ENCODE measurements around the gene RHNO1. TPM values are rescaled to one million over a fixed set of nuclear protein-coding genes. Genes with fewer than 3 reads are reported as not detected.

Gene RHNO1
- total and polyA plus RNA-seq, 2 of the 8 experiments (the other 6 are each of a cell fraction or from before 2014, with no cell fraction given), result 55.8 to 56.9 TPM

GRCh38 chr12:2841056-2841650 lies 35.9 kb upstream of the RHNO1 start:
- no peaks in the 10 kb centered on the region for H3K23me2 ChIP-seq (ENCODE audit: low read depth, low read length)
- H4K5ac ChIP-seq (ENCODE audit: insufficient read length, low read depth, low read length), result no peak overlapping the region
- H3K9ac ChIP-seq (replicated peaks in 1 of 4; ENCODE audit: extremely low read depth in 1 of 4, low read depth in 3 of 4, low read length in 3 of 4), result no peak overlapping the region
- H4K20me1 ChIP-seq (replicated peaks in 1 of 2; ENCODE audit: control insufficient read depth in 1 of 2, insufficient read depth in 2 of 2, low read length in 2 of 2), result peaks cover 0 to 3% of the 10 kb centered on the region in 2 experiments
- H3K36me3 ChIP-seq (ENCODE audit: control insufficient read depth in 2 of 4, insufficient read depth in 4 of 4, low read length in 3 of 4), result no peaks in the 10 kb centered on the region; a peak in 1 of 8 replicates
- H3K18ac ChIP-seq (ENCODE audit: extremely low read depth, low read length), result no peak overlapping the region
- no peak overlapping the region for H2BK15ac ChIP-seq (ENCODE audit: low read length)
- no peak overlapping the region for H3K4ac ChIP-seq (replicated peaks; ENCODE audit: insufficient read length, low read depth, low read length)
- H2AK5ac ChIP-seq (ENCODE audit: low read depth, low read length), result no peak overlapping the region
- H2BK12ac ChIP-seq (ENCODE audit: low read depth, low read length), result no peak overlapping the region
- H2BK20ac ChIP-seq (ENCODE audit: low read length), result no peak overlapping the region
- no peak overlapping the region for H3K56ac ChIP-seq (replicated peaks; ENCODE audit: insufficient read length, low read depth, low read length)
- H4K8ac ChIP-seq (ENCODE audit: extremely low read depth, insufficient read depth, low read length), result no peak overlapping the region; the same call in 1 of the 2 replicates
- H3K79me2 ChIP-seq (ENCODE audit: control insufficient read depth in 1 of 2, insufficient read depth in 2 of 2, low read length in 2 of 2), result no peaks in the 10 kb centered on the region
- H2BK5ac ChIP-seq (ENCODE audit: low read depth, low read length), result no peak overlapping the region
- no peaks in the 10 kb centered on the region for H3K9me3 ChIP-seq (ENCODE audit: insufficient read depth in 2 of 2, low read depth in 1 of 2, low read length in 1 of 2)
- H3K4me3 ChIP-seq (ENCODE audit: extremely low read depth in 1 of 4, insufficient read depth in 2 of 4, low read depth in 3 of 4, low read length in 4 of 4), result no peak overlapping the region
- FAIRE-seq (no peak), DNase-seq (ENCODE audit: low read depth in 1 of 2, low spot score in 2 of 2) (no peak)
- no peak overlapping the region for H2AFZ ChIP-seq (ENCODE audit: low read length)
- H3K4me1 ChIP-seq (replicated peaks in 1 of 4; ENCODE audit: control insufficient read depth in 3 of 4, insufficient read depth in 4 of 4, low read length in 3 of 4), result no peaks in the 10 kb centered on the region; a peak in 3 of 7 replicates
- no peaks in the 10 kb centered on the region; a peak in 1 of 7 replicates for H3K27me3 ChIP-seq (replicated peaks in 1 of 4; ENCODE audit: control insufficient read depth in 3 of 4, extremely low read depth in 1 of 4, insufficient read depth in 3 of 4, low read length in 3 of 4)
- no peak overlapping the region for H2BK120ac ChIP-seq (replicated peaks; ENCODE audit: low read depth, low read length)
- H3K79me1 ChIP-seq (ENCODE audit: low read depth, low read length), result no peaks in the 10 kb centered on the region
- 85% methylated on average over 9 of the region's 9 CpGs; no CpG with 5 or more reads in 1 of the 2 experiments for WGBS, 2 experiments (ENCODE audit: extremely low coverage in 1 of 2, insufficient coverage in 1 of 2, insufficient read length in 1 of 2, insufficient replicate concordance in 2 of 2, low coverage in 1 of 2, low lambda C conversion rate in 2 of 2, missing lambda C conversion rate in 1 of 2)
- H3K4me2 ChIP-seq (ENCODE audit: insufficient read depth in 1 of 2, low read depth in 2 of 2, low read length in 2 of 2), result no peak overlapping the region
- H3K27ac ChIP-seq (ENCODE audit: low read depth, low read length), result no peak overlapping the region
- no peak overlapping the region for H4K91ac ChIP-seq (replicated peaks; ENCODE audit: insufficient read length, low read length)
- no peak overlapping the region for H3K23ac ChIP-seq (ENCODE audit: insufficient read length)
- no peak overlapping the region for H3K14ac ChIP-seq (ENCODE audit: insufficient read length)
- CTCF ChIA-PET (ENCODE audit: partially characterized antibody), result interaction anchor here (1.2 to 1.4 kb wide), 3 partner anchors 8 to 117 kb away, joined by 3 to 6 read pairs (median 6); no protein-coding TSS in a partner anchor
- POLR2A ChIA-PET (ENCODE audit: partially characterized antibody), result no interaction called here
- no peak for TF ChIP-seq RBBP5 (IDR thresholded peaks at IDR 0.05; ENCODE audit: borderline replicate concordance, low read depth, low read length)
- no peak for TF ChIP-seq MAX (IDR thresholded peaks at IDR 0.05)
- TF ChIP-seq CTCF (IDR thresholded peaks at IDR 0.05; ENCODE audit: control extremely low read depth in 1 of 3, insufficient read depth in 1 of 3, low read depth in 1 of 3, low read length in 3 of 3), result no peak
- no peak for TF ChIP-seq GABPA (IDR thresholded peaks at IDR 0.05; ENCODE audit: borderline replicate concordance, insufficient read depth, low read length)
- TF ChIP-seq SP2 (IDR thresholded peaks at IDR 0.05; ENCODE audit: low read length), result no peak
- no peak for TF ChIP-seq E2F6 (IDR thresholded peaks at IDR 0.05)
- TF ChIP-seq NRF1 (IDR thresholded peaks at IDR 0.05; ENCODE audit: low read depth, low read length), result no peak
- TF ChIP-seq SIRT6 (IDR thresholded peaks at IDR 0.05; ENCODE audit: low read length), result no peak
- no peak for TF ChIP-seq RXRA (IDR thresholded peaks at IDR 0.05; ENCODE audit: insufficient read depth, low read depth, low read length)
- TF ChIP-seq HDAC6 (IDR thresholded peaks at IDR 0.05; ENCODE audit: low read depth, low read length), result no peak
